OCI-LY7 (cell line): ENCODE data around the gene CWH43. TPM values are rescaled to one million over a fixed set of nuclear protein-coding genes. Genes with fewer than 3 reads are reported as not detected.

Source experiments
- Bru-seq: library from RNA; stranded (reverse); fragments of 400-500 nt; gene quantifications from one replicate; lab custom pipeline; 2021; lab: Mats Ljungman, UMichigan
- BruChase-seq, 2 experiments: library from RNA; stranded (reverse); fragments of 400-500 nt; gene quantifications; one replicate each; lab custom pipeline; 2021; lab: Mats Ljungman, UMichigan
- BruUV-seq: library from RNA; stranded (reverse); fragments of 400-500 nt; replicated peaks from 2 replicates; lab custom pipeline; 2021; lab: Mats Ljungman, UMichigan
- CTCF ChIA-PET: fragments of 300-600 bp; sonication (Branson Sonifier 250); formaldehyde crosslinking; loops from one replicate; lab custom pipeline; 2022; ENCODE audit warnings: antibody characterized with exemption; ENCODE audit not compliant: unreplicated experiment; lab: Charles Lee
- POLR2A ChIA-PET: fragments of 300-600 bp; sonication (Branson Sonifier 250); formaldehyde crosslinking; loops from one replicate; lab custom pipeline; 2022; ENCODE audit warnings: antibody characterized with exemption; lab: Charles Lee
- DNase-seq: peaks from one replicate; pipeline ENCODE4 v3.0.0-alpha.2; 2015; ENCODE audit warnings: low spot score
- H2AFZ ChIP-seq: fragments of 200-600 bp; sonication (generic), shearing (Covaris generic); 2 replicates; pipeline ENCODE4 v1.6.1; 2014; ENCODE audit warnings: mild to moderate bottlenecking, antibody characterized with exemption, low read length, moderate library complexity
- H3K27ac ChIP-seq: fragments of 200-600 bp; sonication (generic); 2 replicates; pipeline ENCODE4 v1.5.1; 2014; ENCODE audit warnings: mixed run types, low read depth, mild to moderate bottlenecking, moderate library complexity, low read length, inconsistent platforms; ENCODE audit not compliant: poor library complexity, severe bottlenecking
- H3K36me3 ChIP-seq: fragments of 200-600 bp; sonication (generic); 2 replicates; pipeline ENCODE4 v1.6.1; 2014; ENCODE audit warnings: mild to moderate bottlenecking, antibody characterized with exemption, low read length, moderate library complexity, mixed read lengths; ENCODE audit not compliant: insufficient read depth
- H3K4me1 ChIP-seq: fragments of 200-600 bp; sonication (generic); 2 replicates; pipeline ENCODE4 v1.5.1; 2014; ENCODE audit warnings: mild to moderate bottlenecking, low read length; ENCODE audit not compliant: insufficient read depth, poor library complexity, severe bottlenecking
- H3K4me2 ChIP-seq: fragments of 200-600 bp; sonication (generic); 2 replicates; pipeline ENCODE4 v1.6.1; 2014; ENCODE audit warnings: mild to moderate bottlenecking, low read length
- H3K4me3 ChIP-seq: fragments of 200-600 bp; sonication (generic); 2 replicates; pipeline ENCODE4 v1.5.1; 2014; ENCODE audit warnings: mild to moderate bottlenecking, low read depth, low read length; ENCODE audit not compliant: poor library complexity, severe bottlenecking
- H3K79me2 ChIP-seq: fragments of 200-600 bp; sonication (generic); 2 replicates; pipeline ENCODE4 v1.6.1; 2016; ENCODE audit warnings: low read depth, mild to moderate bottlenecking, low read length, moderate library complexity, mixed read lengths; ENCODE audit not compliant: insufficient read depth
- H3K9me2 ChIP-seq: fragments of 200-600 bp; sonication (generic); 2 replicates; pipeline ENCODE4 v1.6.1; 2016; ENCODE audit warnings: mild to moderate bottlenecking, low read length, mixed read lengths; ENCODE audit not compliant: insufficient read depth
- H3K9me3 ChIP-seq: fragments of 200-600 bp; sonication (generic); 2 replicates; pipeline ENCODE4 v1.6.1; 2014; ENCODE audit warnings: mild to moderate bottlenecking, mixed run types, low read length, mixed read lengths
- H4K20me1 ChIP-seq: fragments of 200-600 bp; sonication (generic); 2 replicates; pipeline ENCODE4 v1.6.1; 2014; ENCODE audit warnings: mild to moderate bottlenecking, antibody characterized with exemption, low read length, moderate library complexity, mixed read lengths; ENCODE audit not compliant: insufficient read depth
- EZH2phosphoT487 ChIP-seq: fragments of 200-600 bp; sonication (generic); IDR thresholded peaks from 2 replicates; pipeline ENCODE4 v1.6.1; 2018; ENCODE audit warnings: low read depth, borderline replicate concordance, mild to moderate bottlenecking, mixed run types, antibody characterized with exemption, low read length, moderate library complexity, mixed read lengths
- intact Hi-C: fragments of 100-400 bp; cut with micrococcal nuclease; formaldehyde crosslinking; loops from one replicate; pipeline ENCODE4 v1.10.0; 2022; ENCODE audit not compliant: unreplicated experiment
- long read RNA-seq: library from polyadenylated mRNA; stranded (forward); transcript quantifications from one replicate; pipeline ENCODE4 v2.0.0, GENCODE V29; 2022
- total RNA-seq, 2 experiments: library from RNA; depleted of rRNA in 1 of 2; stranded (reverse); fragments of >200 nt in 1 of 2; shearing (Covaris generic) in 1 of 2; gene quantifications; 2 replicates each; pipeline ENCODE4 v1.2.3, GENCODE V29; 2014 to 2022
- TF ChIP-seq, protein P1 (sequence below): fragments of 200-600 bp; sonication (generic); conservative IDR thresholded peaks from 2 replicates; pipeline ENCODE4 v1.5.1; 2014; ENCODE audit warnings: mild to moderate bottlenecking, antibody characterized with exemption, low read length, moderate library complexity, mixed read lengths

The CWH43 gene
- not detected in 2 replicates for total RNA-seq (2014; rRNA removed; shearing (Covaris generic))
- not detected in 2 replicates for total RNA-seq (2022)
- Bru-seq, nascent RNA: not detected
- BruChase-seq, experiment 1, labeled RNA remaining after a 6-hour chase: not detected
- BruChase-seq, experiment 2, labeled RNA remaining after a 2-hour chase: not detected
- long read RNA-seq: 0 reads

DNA sequence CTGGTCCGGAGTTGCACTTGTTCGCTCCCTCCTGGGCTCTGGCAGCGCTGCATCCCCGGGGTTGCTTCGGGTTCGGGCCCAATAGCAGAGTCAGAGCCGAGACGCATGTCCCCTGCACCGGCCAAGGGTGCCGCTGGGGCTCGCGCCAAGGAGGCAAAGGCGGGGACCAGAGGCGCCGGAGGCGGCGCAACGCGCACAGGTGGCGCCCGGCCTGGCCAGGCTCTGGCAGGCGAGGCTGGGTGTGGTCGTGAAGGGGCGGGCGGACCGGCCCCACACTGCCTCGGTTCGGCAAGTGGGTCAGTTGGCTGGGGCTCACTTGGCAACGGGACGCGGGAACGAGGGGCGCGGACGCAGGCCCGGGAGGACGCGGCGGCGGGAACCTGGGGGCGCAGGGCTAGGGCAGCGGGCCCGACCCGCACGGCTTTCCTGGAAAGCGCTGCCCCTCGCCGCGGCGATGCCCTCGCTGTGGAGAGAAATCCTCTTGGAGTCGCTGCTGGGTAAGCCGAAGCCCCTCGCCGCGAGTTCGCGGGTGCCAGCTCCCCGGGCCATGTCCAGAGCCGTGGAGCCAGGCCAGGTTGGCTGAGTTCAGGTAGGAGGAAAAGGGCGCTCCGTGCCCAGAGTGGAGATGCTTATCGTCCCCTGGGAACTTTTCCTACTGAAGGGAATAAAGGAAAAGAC, at the start of gene CWH43:
CWH43 (plus strand) TSS at position 300 of the 678 bp plus-strand sequence; CDS start at position 455, 155 bp downstream.
- Histone ChIP-seq H3K27ac (no peak within 1 kb of the TSS), H3K4me3 (no peak within 1 kb of the TSS), H3K36me3 (no peaks in the 10 kb centered on the region), H3K4me2 (no peak within 1 kb of the TSS), H3K9me3 (no peaks in the 10 kb centered on the region), H2AFZ (no peak within 1 kb of the TSS), H3K79me2 (no peaks in the 10 kb centered on the region), H3K9me2 (no peaks in the 10 kb centered on the region), H4K20me1 (no peaks in the 10 kb centered on the region), H3K4me1 (no peaks in the 10 kb centered on the region)
- no TSS peak for BruUV-seq
- ChIA-PET CTCF (no interaction called here), POLR2A (no interaction called here)
- intact Hi-C loops: no loop called here
- TF ChIP-seq, protein P1, sequence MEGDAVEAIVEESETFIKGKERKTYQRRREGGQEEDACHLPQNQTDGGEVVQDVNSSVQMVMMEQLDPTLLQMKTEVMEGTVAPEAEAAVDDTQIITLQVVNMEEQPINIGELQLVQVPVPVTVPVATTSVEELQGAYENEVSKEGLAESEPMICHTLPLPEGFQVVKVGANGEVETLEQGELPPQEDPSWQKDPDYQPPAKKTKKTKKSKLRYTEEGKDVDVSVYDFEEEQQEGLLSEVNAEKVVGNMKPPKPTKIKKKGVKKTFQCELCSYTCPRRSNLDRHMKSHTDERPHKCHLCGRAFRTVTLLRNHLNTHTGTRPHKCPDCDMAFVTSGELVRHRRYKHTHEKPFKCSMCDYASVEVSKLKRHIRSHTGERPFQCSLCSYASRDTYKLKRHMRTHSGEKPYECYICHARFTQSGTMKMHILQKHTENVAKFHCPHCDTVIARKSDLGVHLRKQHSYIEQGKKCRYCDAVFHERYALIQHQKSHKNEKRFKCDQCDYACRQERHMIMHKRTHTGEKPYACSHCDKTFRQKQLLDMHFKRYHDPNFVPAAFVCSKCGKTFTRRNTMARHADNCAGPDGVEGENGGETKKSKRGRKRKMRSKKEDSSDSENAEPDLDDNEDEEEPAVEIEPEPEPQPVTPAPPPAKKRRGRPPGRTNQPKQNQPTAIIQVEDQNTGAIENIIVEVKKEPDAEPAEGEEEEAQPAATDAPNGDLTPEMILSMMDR: no peak
- no peak for TF ChIP-seq EZH2phosphoT487
- no peak for DNase-seq

DNA sequence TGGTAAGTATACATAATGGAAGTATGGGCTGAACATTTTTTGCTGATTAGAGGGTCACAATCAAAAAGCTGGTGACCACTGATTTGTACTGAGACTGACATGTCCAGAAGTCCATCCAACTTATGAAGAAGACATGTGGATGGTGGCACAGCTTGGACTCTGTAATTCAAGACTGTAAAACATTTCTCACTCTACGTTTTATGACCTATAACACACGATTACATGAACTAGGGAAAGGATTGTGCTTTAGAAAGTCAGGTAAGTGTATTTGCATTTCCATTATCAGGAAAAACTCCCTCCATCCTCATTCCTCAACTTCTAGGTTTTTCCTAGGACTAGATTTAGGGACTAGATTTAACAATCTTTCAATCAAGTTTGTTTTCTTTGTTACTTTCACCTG, 49.0 kb upstream of the CWH43 start:
- Histone ChIP-seq H2AFZ (no peak overlapping the region), H3K9me2 (no peaks in the 10 kb centered on the region), H3K9me3 (no peaks in the 10 kb centered on the region), H4K20me1 (no peaks in the 10 kb centered on the region), H3K4me3 (no peak overlapping the region), H3K36me3 (no peaks in the 10 kb centered on the region), H3K27ac (no peak overlapping the region), H3K4me1 (no peaks in the 10 kb centered on the region), H3K4me2 (no peak overlapping the region), H3K79me2 (no peaks in the 10 kb centered on the region)
- POLR2A ChIA-PET: interaction anchor here (0.7 kb wide), 2 partner anchors 97 to 960 kb away, joined by 3 to 8 read pairs; no protein-coding TSS in a partner anchor
- intact Hi-C loops: no loop called here
- BruUV-seq: no TSS peak
- TF ChIP-seq, protein P1: no peak
- TF ChIP-seq EZH2phosphoT487: no peak
- DNase-seq: no peak
- CTCF ChIA-PET: no interaction called here

DNA sequence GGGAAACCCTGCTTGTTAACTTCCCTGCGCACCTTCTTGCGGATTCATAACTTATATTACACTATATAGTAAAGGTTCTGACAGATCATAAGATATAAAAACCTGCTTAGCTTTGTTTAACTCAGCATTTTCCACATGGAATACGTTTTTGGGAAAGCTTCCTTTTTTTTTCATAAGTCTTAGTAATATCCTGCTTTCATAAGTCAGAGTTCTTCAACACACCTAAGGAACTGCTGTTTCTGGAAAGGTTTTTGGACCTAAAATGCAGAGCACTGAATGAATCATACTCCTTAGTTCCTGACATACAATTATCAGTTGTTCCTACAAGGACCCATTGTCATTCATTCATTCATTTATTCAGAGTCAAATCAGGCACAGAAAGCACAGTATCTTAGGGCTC, 47.2 kb upstream of the CWH43 start:
- H3K79me2 ChIP-seq: no peaks in the 10 kb centered on the region
- TF ChIP-seq, protein P1: no peak
- no peak for TF ChIP-seq EZH2phosphoT487
- intact Hi-C loops: no loop called here
- no peak overlapping the region for H2AFZ ChIP-seq
- no peaks in the 10 kb centered on the region for H4K20me1 ChIP-seq
- ChIA-PET CTCF (no interaction called here), POLR2A (interaction anchor here (0.5 to 0.8 kb wide), 2 partner anchors 22 to 469 kb away, joined by 3 to 4 read pairs; no protein-coding TSS in a partner anchor)
- no peaks in the 10 kb centered on the region for H3K36me3 ChIP-seq
- H3K9me3 ChIP-seq: no peaks in the 10 kb centered on the region
- no TSS peak for BruUV-seq
- no peaks in the 10 kb centered on the region for H3K9me2 ChIP-seq
- H3K4me3 ChIP-seq: no peak overlapping the region
- H3K4me1 ChIP-seq: no peaks in the 10 kb centered on the region
- H3K27ac ChIP-seq: no peak overlapping the region
- no peak overlapping the region for H3K4me2 ChIP-seq
- no peak for DNase-seq
